ENCODE measurements around the gene GALNT10. TPM values are rescaled to one million over a fixed set of nuclear protein-coding genes. Genes with fewer than 3 reads are reported as not detected.

The GALNT10 gene
- total and polyA plus RNA-seq, 10 of the 15 experiments (the other 5 are each of a cell fraction or from before 2014, with no cell fraction given), result 3.9 to 35.4 (median 15.5) TPM

DNA sequence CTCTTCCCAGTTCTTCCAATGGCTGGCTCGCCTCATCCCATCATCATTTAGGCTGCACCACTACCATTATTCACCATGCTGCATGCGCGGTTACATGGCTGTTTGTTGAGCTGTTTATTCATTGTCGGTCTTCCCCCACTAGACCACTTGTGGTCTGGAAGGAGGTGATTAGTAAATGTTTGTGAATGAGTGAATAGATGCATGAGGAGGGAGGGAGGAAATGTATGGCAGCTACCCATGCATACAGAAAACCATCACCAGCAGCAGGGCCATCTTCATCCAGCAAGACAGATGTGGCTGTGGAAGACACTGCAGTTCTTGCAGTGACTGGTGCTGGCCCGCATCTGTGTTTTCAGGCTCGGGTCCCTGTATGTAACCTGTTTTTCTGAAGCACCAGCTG is 141.9 kb downstream of the GALNT10 start (continued):
- no peak for TF ChIP-seq SMAD5 (IDR thresholded peaks at IDR 0.05; ENCODE audit: low read depth)

DNA sequence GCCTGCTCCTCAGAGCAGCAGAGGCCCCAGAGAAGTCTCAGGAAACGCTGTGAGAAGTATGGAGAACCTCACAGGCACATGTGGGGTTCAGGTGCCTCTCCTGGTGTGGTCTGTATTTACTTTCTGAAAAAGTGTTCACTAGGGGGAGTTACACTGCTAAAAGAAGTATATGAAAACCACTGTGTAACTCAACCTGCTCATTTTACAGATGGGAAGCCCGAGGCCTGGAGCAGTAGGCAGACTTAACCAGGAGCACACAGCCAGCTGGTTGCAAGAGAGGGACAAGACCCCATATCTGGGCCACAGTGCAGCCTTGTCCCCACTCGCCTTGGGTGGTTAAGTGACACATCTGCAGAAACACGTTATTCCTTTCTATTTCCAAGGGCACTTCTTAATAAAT is 142.5 kb downstream of the GALNT10 start:
- SMC1A ChIA-PET (ENCODE audit: uncharacterized antibody, unreplicated experiment), result interaction anchor here (1.2 to 1.7 kb wide), 3 partner anchors 20 to 72 kb away, joined by 3 to 8 read pairs (median 7); no protein-coding TSS in a partner anchor
- no TSS peak for BruUV-seq (replicated peaks)
- CTCF ChIA-PET, result interaction anchor here (1.2 to 2.3 kb wide), 2 partner anchors 9 to 72 kb away, joined by 4 to 18 read pairs; no protein-coding TSS in a partner anchor
- 93% methylated on average over 4 of the region's 4 CpGs for WGBS (ENCODE audit: insufficient coverage, insufficient replicate concordance, low lambda C conversion rate, missing lambda C conversion rate)
- TF ChIP-seq, protein P1, sequence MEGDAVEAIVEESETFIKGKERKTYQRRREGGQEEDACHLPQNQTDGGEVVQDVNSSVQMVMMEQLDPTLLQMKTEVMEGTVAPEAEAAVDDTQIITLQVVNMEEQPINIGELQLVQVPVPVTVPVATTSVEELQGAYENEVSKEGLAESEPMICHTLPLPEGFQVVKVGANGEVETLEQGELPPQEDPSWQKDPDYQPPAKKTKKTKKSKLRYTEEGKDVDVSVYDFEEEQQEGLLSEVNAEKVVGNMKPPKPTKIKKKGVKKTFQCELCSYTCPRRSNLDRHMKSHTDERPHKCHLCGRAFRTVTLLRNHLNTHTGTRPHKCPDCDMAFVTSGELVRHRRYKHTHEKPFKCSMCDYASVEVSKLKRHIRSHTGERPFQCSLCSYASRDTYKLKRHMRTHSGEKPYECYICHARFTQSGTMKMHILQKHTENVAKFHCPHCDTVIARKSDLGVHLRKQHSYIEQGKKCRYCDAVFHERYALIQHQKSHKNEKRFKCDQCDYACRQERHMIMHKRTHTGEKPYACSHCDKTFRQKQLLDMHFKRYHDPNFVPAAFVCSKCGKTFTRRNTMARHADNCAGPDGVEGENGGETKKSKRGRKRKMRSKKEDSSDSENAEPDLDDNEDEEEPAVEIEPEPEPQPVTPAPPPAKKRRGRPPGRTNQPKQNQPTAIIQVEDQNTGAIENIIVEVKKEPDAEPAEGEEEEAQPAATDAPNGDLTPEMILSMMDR (IDR thresholded peaks at IDR 0.05 in 2 of 3, conservative IDR thresholded peaks at IDR 0.05 in 1 of 3; ENCODE audit: control insufficient read depth in 2 of 3, extremely low read depth in 1 of 3, insufficient read depth in 1 of 3, low read depth in 3 of 3, low read length in 3 of 3), result peak in 1 of 3 experiments; percentile 14; a peak in 1 of 6 replicates
- 0 out of 2 replicates have a peak, but pooled peaks have one; percentile 28 for TF ChIP-seq SMC3 (IDR thresholded peaks at IDR 0.05; ENCODE audit: borderline replicate concordance, low read length)
- TF ChIP-seq RAD51 (IDR thresholded peaks at IDR 0.05), result no peak
- TF ChIP-seq, protein P2, sequence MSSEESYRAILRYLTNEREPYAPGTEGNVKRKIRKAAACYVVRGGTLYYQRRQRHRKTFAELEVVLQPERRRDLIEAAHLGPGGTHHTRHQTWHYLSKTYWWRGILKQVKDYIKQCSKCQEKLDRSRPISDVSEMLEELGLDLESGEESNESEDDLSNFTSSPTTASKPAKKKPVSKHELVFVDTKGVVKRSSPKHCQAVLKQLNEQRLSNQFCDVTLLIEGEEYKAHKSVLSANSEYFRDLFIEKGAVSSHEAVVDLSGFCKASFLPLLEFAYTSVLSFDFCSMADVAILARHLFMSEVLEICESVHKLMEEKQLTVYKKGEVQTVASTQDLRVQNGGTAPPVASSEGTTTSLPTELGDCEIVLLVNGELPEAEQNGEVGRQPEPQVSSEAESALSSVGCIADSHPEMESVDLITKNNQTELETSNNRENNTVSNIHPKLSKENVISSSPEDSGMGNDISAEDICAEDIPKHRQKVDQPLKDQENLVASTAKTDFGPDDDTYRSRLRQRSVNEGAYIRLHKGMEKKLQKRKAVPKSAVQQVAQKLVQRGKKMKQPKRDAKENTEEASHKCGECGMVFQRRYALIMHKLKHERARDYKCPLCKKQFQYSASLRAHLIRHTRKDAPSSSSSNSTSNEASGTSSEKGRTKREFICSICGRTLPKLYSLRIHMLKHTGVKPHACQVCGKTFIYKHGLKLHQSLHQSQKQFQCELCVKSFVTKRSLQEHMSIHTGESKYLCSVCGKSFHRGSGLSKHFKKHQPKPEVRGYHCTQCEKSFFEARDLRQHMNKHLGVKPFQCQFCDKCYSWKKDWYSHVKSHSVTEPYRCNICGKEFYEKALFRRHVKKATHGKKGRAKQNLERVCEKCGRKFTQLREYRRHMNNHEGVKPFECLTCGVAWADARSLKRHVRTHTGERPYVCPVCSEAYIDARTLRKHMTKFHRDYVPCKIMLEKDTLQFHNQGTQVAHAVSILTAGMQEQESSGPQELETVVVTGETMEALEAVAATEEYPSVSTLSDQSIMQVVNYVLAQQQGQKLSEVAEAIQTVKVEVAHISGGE (CRISPR knock-in tag; IDR thresholded peaks at IDR 0.05), result no peak
- TF ChIP-seq, protein P3, sequence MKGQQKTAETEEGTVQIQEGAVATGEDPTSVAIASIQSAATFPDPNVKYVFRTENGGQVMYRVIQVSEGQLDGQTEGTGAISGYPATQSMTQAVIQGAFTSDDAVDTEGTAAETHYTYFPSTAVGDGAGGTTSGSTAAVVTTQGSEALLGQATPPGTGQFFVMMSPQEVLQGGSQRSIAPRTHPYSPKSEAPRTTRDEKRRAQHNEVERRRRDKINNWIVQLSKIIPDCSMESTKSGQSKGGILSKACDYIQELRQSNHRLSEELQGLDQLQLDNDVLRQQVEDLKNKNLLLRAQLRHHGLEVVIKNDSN (IDR thresholded peaks at IDR 0.05; ENCODE audit: borderline replicate concordance, extremely low read length, insufficient read depth, low read depth, low read length), result no peak
- TF ChIP-seq RAD21 (IDR thresholded peaks at IDR 0.05; ENCODE audit: insufficient read depth, low read depth, low read length), result peak; percentile 40; the same call in 1 of the 2 replicates
- no peaks in the 10 kb centered on the region for H3K9me3 ChIP-seq (replicated peaks; ENCODE audit: control insufficient read depth, insufficient read depth, low read length)
- intact Hi-C loops (cut with micrococcal nuclease; ENCODE audit: unreplicated experiment), result loop anchor here (2.0 kb wide), 1 partner anchor 72 kb away; no protein-coding TSS in a partner anchor
- H3K4me1 ChIP-seq (ENCODE audit: control insufficient read depth, insufficient read depth, low read length), result no peaks in the 10 kb centered on the region
- H3K4me2 ChIP-seq (ENCODE audit: control insufficient read depth, insufficient read depth), result no peak overlapping the region
- no peaks in the 10 kb centered on the region for H3K27me3 ChIP-seq (replicated peaks in 1 of 2; ENCODE audit: control insufficient read depth in 2 of 2, insufficient read depth in 2 of 2, low read length in 1 of 2)
- POLR2A ChIA-PET, result no interaction called here
- DNase-seq (ENCODE audit: low read depth, low spot score), result no peak
- RAD21 ChIA-PET (ENCODE audit: unreplicated experiment), result interaction anchor here (0.8 to 1.7 kb wide), 4 partner anchors 10 to 261 kb away, joined by 3 to 14 read pairs (median 3); no protein-coding TSS in a partner anchor
- no peak overlapping the region for H3K4me3 ChIP-seq
- H3K27ac ChIP-seq (ENCODE audit: control insufficient read depth, insufficient read depth), result no peak overlapping the region
- H2AFZ ChIP-seq (ENCODE audit: control insufficient read depth, low read depth, low read length), result no peak overlapping the region
- H3K36me3 ChIP-seq (ENCODE audit: control insufficient read depth in 2 of 2, insufficient read depth in 2 of 2, low read length in 1 of 2), result peaks cover 0 to 6% of the 10 kb centered on the region in 2 experiments; a peak in 2 of 4 replicates
- no peak overlapping the region for H3K9ac ChIP-seq (ENCODE audit: control insufficient read depth, insufficient read depth, low read length)
- no peaks in the 10 kb centered on the region for H3K79me2 ChIP-seq (ENCODE audit: control insufficient read depth, insufficient read depth, low read length)
- no peaks in the 10 kb centered on the region for H4K20me1 ChIP-seq (ENCODE audit: control insufficient read depth, insufficient read depth)
- in situ Hi-C loops (cut with MboI), result no loop called here
- ATAC-seq, result peak; percentile 41
- no peak for FAIRE-seq
